A673 (cell line): Measurements from ENCODE around the gene DPF3. TPM values are rescaled to one million over a fixed set of nuclear protein-coding genes. Genes with fewer than 3 reads are reported as not detected.

Source experiments
- BruUV-seq: library from RNA; stranded (reverse); fragments of 400-500 nt; replicated peaks from 2 replicates; lab custom pipeline; 2021; lab: Mats Ljungman, UMichigan
- CTCF ChIA-PET: fragments of 300-600 bp; sonication (Branson Sonifier 250); formaldehyde crosslinking; loops from one replicate; lab custom pipeline; 2022; ENCODE audit warnings: antibody characterized with exemption; lab: Charles Lee
- POLR2A ChIA-PET: fragments of 300-600 bp; sonication (Branson Sonifier 250); formaldehyde crosslinking; loops from one replicate; lab custom pipeline; 2022; ENCODE audit warnings: antibody characterized with exemption; ENCODE audit not compliant: low non-redundant PET; lab: Charles Lee
- DNase-seq: peaks from one replicate; pipeline ENCODE4 v3.0.0-alpha.2; 2015; ENCODE audit warnings: low spot score
- H3K27ac ChIP-seq: fragments of 200-600 bp; sonication (generic); 2 replicates; pipeline ENCODE4 v1.5.1; 2016; ENCODE audit warnings: mixed run types, low read depth, mild to moderate bottlenecking, mixed read lengths, antibody characterized with exemption, low read length; ENCODE audit not compliant: poor library complexity, severe bottlenecking
- H3K27me3 ChIP-seq: fragments of 200-600 bp; sonication (generic); replicated peaks from 2 replicates; pipeline ENCODE4 v1.6.1; 2017; ENCODE audit warnings: mixed run types, low read depth, mild to moderate bottlenecking, mixed read lengths, antibody characterized with exemption, low read length; ENCODE audit not compliant: insufficient read depth, poor library complexity
- H3K36me3 ChIP-seq: fragments of 200-600 bp; sonication (generic); 2 replicates; pipeline ENCODE4 v1.6.1; 2016; ENCODE audit warnings: mixed run types, mild to moderate bottlenecking, mixed read lengths, antibody characterized with exemption, low read length; ENCODE audit not compliant: insufficient read depth, poor library complexity, severe bottlenecking
- H3K4me1 ChIP-seq: fragments of 200-600 bp; sonication (generic); 2 replicates; pipeline ENCODE4 v1.6.1; 2017; ENCODE audit warnings: mixed run types, mild to moderate bottlenecking, mixed read lengths, antibody characterized with exemption, low read length; ENCODE audit not compliant: insufficient read depth, poor library complexity, severe bottlenecking
- H3K4me3 ChIP-seq: fragments of 200-600 bp; sonication (generic); 2 replicates; pipeline ENCODE4 v1.5.1; 2016; ENCODE audit warnings: low read depth, mixed run types, mild to moderate bottlenecking, mixed read lengths, low read length; ENCODE audit not compliant: poor library complexity, severe bottlenecking
- H3K9me3 ChIP-seq: fragments of 200-600 bp; sonication (generic); 2 replicates; pipeline ENCODE4 v1.6.1; 2016; ENCODE audit warnings: mixed run types, low read depth, mild to moderate bottlenecking, mixed read lengths, antibody characterized with exemption, low read length; ENCODE audit not compliant: poor library complexity, severe bottlenecking
- CTCF ChIP-seq: fragments of 300-800, 200-600 bp; sonication (generic); conservative IDR thresholded peaks from 2 replicates; pipeline ENCODE4 v1.5.1; 2017; ENCODE audit warnings: low read depth, mild to moderate bottlenecking, antibody characterized with exemption, low read length, moderate library complexity, mixed read lengths
- EZH2 ChIP-seq: fragments of 200-600 bp; sonication (generic); IDR thresholded peaks from 2 replicates; pipeline ENCODE4 v1.6.1; 2017; ENCODE audit warnings: borderline replicate concordance, low read depth, mild to moderate bottlenecking, mixed read lengths, antibody characterized with exemption, low read length; ENCODE audit not compliant: poor library complexity, severe bottlenecking
- intact Hi-C: fragments of 100-400 bp; cut with micrococcal nuclease; formaldehyde crosslinking; loops from one replicate; pipeline ENCODE4 v1.10.0; 2022; ENCODE audit not compliant: unreplicated experiment
- total RNA-seq: library from RNA; stranded (reverse); gene quantifications from 2 replicates; pipeline ENCODE4 v1.2.3, GENCODE V29; 2021

DPF3 gene
- total RNA-seq, 1 experiment from 2014 or later, result 15.7 TPM

- CTCF ChIA-PET, result no interaction called here
- POLR2A ChIA-PET, result no interaction called here
- no peak for TF ChIP-seq CTCF
- TF ChIP-seq EZH2, result no peak
- no peak for DNase-seq
- Histone ChIP-seq H3K9me3 (no peaks in the 10 kb centered on the region), H3K36me3 (no peaks in the 10 kb centered on the region), H3K4me3 (no peak overlapping the region), H3K4me1 (peaks cover 6% of the 10 kb centered on the region), H3K27ac (no peak overlapping the region), H3K27me3 (no peaks in the 10 kb centered on the region)
- BruUV-seq, result no TSS peak
- intact Hi-C loops, result no loop called here
These were observed 44.7 kb downstream of the DPF3 start for GRCh38 chr14:72849222-72849621.

GRCh38 chr14:72847721-72848120 is 46.2 kb downstream of the DPF3 start:
- H3K9me3 ChIP-seq, result no peaks in the 10 kb centered on the region
- H3K4me3 ChIP-seq, result no peak overlapping the region
- intact Hi-C loops, result no loop called here
- ChIA-PET POLR2A (no interaction called here), CTCF (no interaction called here)
- H3K4me1 ChIP-seq, result peaks cover 6% of the 10 kb centered on the region
- H3K27ac ChIP-seq, result no peak overlapping the region
- no peak for TF ChIP-seq EZH2
- no peak for TF ChIP-seq CTCF
- DNase-seq, result no peak
- BruUV-seq, result no TSS peak
- no peaks in the 10 kb centered on the region for H3K27me3 ChIP-seq
- H3K36me3 ChIP-seq, result no peaks in the 10 kb centered on the region

GRCh38 chr14:72845683-72846082 is 48.2 kb downstream of the DPF3 start:
- Histone ChIP-seq H3K36me3 (no peaks in the 10 kb centered on the region), H3K4me3 (no peak overlapping the region), H3K27ac (no peak overlapping the region), H3K4me1 (no peaks in the 10 kb centered on the region), H3K27me3 (no peaks in the 10 kb centered on the region), H3K9me3 (no peaks in the 10 kb centered on the region)
- intact Hi-C loops, result no loop called here
- POLR2A ChIA-PET, result interaction anchor here (0.8 kb wide), 1 partner anchor 17 kb away, joined by 16 read pairs; no protein-coding TSS in a partner anchor
- DNase-seq, result no peak
- BruUV-seq, result no TSS peak
- CTCF ChIA-PET, result no interaction called here
- no peak for TF ChIP-seq EZH2
- no peak for TF ChIP-seq CTCF
